Measurements from ENCODE around the gene NSUN4. TPM values are rescaled to one million over a fixed set of nuclear protein-coding genes. Genes with fewer than 3 reads are reported as not detected.
A peak's percentile ranks its signal among the peaks of the same experiment; 100 is the strongest.

The NSUN4 gene
- total and polyA plus RNA-seq, 2 of the 13 experiments (the other 11 are each of a cell fraction or from before 2014, with no cell fraction given) = 21.5 to 23.5 TPM

- TF ChIP-seq PAXIP1 (CRISPR knock-in tag; conservative IDR thresholded peaks at IDR 0.05) (0 out of 2 replicates have a peak, but pooled peaks have one; percentile 9), CREBL2 (CRISPR knock-in tag; IDR thresholded peaks at IDR 0.05; ENCODE audit: borderline replicate concordance) (no peak), BRF2 (CRISPR knock-in tag; IDR thresholded peaks at IDR 0.05) (no peak), ZNF775 (CRISPR knock-in tag; IDR thresholded peaks at IDR 0.05; ENCODE audit: borderline replicate concordance) (0 out of 2 replicates have a peak, but pooled peaks have one; percentile 56), AHDC1 (CRISPR knock-in tag; IDR thresholded peaks at IDR 0.05; ENCODE audit: borderline replicate concordance) (0 out of 2 replicates have a peak, but pooled peaks have one; percentile 26), TAF1 (CRISPR knock-in tag; IDR thresholded peaks at IDR 0.05) (peak; percentile 94), HMG20B (CRISPR knock-in tag; conservative IDR thresholded peaks at IDR 0.05) (no peak), PCBP1 (IDR thresholded peaks at IDR 0.05; ENCODE audit: borderline replicate concordance, low read depth, low read length) (0 out of 2 replicates have a peak, but pooled peaks have one; percentile 27), KLF6 (CRISPR knock-in tag; IDR thresholded peaks at IDR 0.05) (0 out of 2 replicates have a peak, but pooled peaks have one; percentile 46), SP140L (CRISPR knock-in tag; IDR thresholded peaks at IDR 0.05; ENCODE audit: borderline replicate concordance) (no peak), NCOA2 (CRISPR knock-in tag; IDR thresholded peaks at IDR 0.05) (no peak; the same call in 1 of the 2 replicates), TOPORS (CRISPR knock-in tag; IDR thresholded peaks at IDR 0.05) (no peak), TARDBP (CRISPR knock-in tag; IDR thresholded peaks at IDR 0.05) (no peak), ZNF784 (CRISPR knock-in tag; IDR thresholded peaks at IDR 0.05; ENCODE audit: borderline replicate concordance) (0 out of 2 replicates have a peak, but pooled peaks have one; percentile 48)
Measured at GRCh38 chr1:46303038-46303871, 37.4 kb upstream of the NSUN4 start, which contains the start of the genes LRRC41 and UQCRH (continued).

All from HepG2 (cell line).